CD8-positive, alpha-beta memory T cell (primary cell): ENCODE measurements around the gene TRMT2A. TPM values are rescaled to one million over a fixed set of nuclear protein-coding genes. Genes with fewer than 3 reads are reported as not detected.

Experiments
- CTCF ChIA-PET: fragments of 350-600 bp; sonication (Branson Sonifier 250); formaldehyde crosslinking; loops from one replicate; lab custom pipeline; 2021; ENCODE audit warnings: antibody characterized with exemption; lab: Charles Lee
- POLR2A ChIA-PET: fragments of 350-600 bp; sonication (Branson Sonifier 250); formaldehyde crosslinking; loops from one replicate; lab custom pipeline; 2021; ENCODE audit warnings: antibody characterized with exemption; lab: Charles Lee
- DNase-seq, 5 donors: peaks; one replicate each; pipeline versions ENCODE4 v3.0.0 to v3.0.0-alpha.2; 2020 to 2022; ENCODE audit warnings: mixed read lengths in 1 of 5
- H3K27ac ChIP-seq: one replicate; pipeline ENCODE4 v1.7.0; 2013; ENCODE audit warnings: low read depth, mild to moderate bottlenecking, low read length, moderate library complexity
- H3K27me3 ChIP-seq: 2 replicates; pipeline ENCODE4 v1.7.0; 2013; ENCODE audit warnings: low read length, mild to moderate bottlenecking; ENCODE audit not compliant: insufficient read depth, poor library complexity, severe bottlenecking
- H3K36me3 ChIP-seq: 2 replicates; pipeline ENCODE4 v1.7.0; 2013; ENCODE audit warnings: mild to moderate bottlenecking, low read length, moderate library complexity; ENCODE audit not compliant: insufficient read depth
- H3K4me1 ChIP-seq: 2 replicates; pipeline ENCODE4 v1.7.0; 2013; ENCODE audit warnings: mild to moderate bottlenecking, low read length, moderate library complexity; ENCODE audit not compliant: insufficient read depth
- H3K4me3 ChIP-seq: 2 replicates; pipeline ENCODE4 v1.7.0; 2013; ENCODE audit warnings: mild to moderate bottlenecking, low read length
- H3K9me3 ChIP-seq: 2 replicates; pipeline ENCODE4 v1.7.0; 2013; ENCODE audit warnings: mild to moderate bottlenecking, low read length
- H3K27ac Mint-ChIP-seq, 8 donors: one replicate each; pipeline ENCODE4 v1.8.0; 2020 to 2021; ENCODE audit warnings: mixed read lengths in 8 of 8, mild to moderate bottlenecking in 6 of 8, inconsistent platforms in 3 of 8, moderate library complexity in 3 of 8
- H3K27me3 Mint-ChIP-seq, 2 donors: one replicate each; pipeline ENCODE4 v1.8.0; 2020 to 2021; ENCODE audit warnings: mixed read lengths in 2 of 2, mild to moderate bottlenecking in 1 of 2, moderate library complexity in 1 of 2
- H3K36me3 Mint-ChIP-seq, 3 donors: one replicate each; pipeline ENCODE4 v1.8.0; 2020 to 2021; ENCODE audit warnings: mixed read lengths in 3 of 3, inconsistent platforms in 1 of 3, mild to moderate bottlenecking in 1 of 3
- H3K4me1 Mint-ChIP-seq, 3 donors: one replicate each; pipeline ENCODE4 v1.8.0; 2020 to 2021; ENCODE audit warnings: mixed read lengths in 3 of 3, inconsistent platforms in 1 of 3, mild to moderate bottlenecking in 1 of 3
- H3K4me3 Mint-ChIP-seq, 7 donors: one replicate each; pipeline ENCODE4 v1.8.0; 2020 to 2021; ENCODE audit warnings: mixed read lengths in 7 of 7, mild to moderate bottlenecking in 6 of 7, moderate library complexity in 4 of 7, inconsistent platforms in 2 of 7
- H3K9me3 Mint-ChIP-seq, 5 donors: one replicate each; pipeline ENCODE4 v1.8.0; 2020 to 2022; ENCODE audit warnings: mixed read lengths in 5 of 5, mild to moderate bottlenecking in 3 of 5, moderate library complexity in 2 of 5, inconsistent platforms in 1 of 5
- polyA plus RNA-seq: library from polyadenylated mRNA; unstranded; fragments of 300-500 nt; fragmentation: Illumina TruSeq; gene quantifications from one replicate; pipeline ENCODE4 v1.2.3, GENCODE V29; 2021
- total RNA-seq, 2 experiments: library from RNA; stranded (reverse); gene quantifications; one replicate each; pipeline ENCODE4 v1.2.3, GENCODE V29; 2021

The TRMT2A gene
- total and polyA plus RNA-seq, 3 experiments from 2014 or later = 35.6 to 121 (median 108) TPM

DNA sequence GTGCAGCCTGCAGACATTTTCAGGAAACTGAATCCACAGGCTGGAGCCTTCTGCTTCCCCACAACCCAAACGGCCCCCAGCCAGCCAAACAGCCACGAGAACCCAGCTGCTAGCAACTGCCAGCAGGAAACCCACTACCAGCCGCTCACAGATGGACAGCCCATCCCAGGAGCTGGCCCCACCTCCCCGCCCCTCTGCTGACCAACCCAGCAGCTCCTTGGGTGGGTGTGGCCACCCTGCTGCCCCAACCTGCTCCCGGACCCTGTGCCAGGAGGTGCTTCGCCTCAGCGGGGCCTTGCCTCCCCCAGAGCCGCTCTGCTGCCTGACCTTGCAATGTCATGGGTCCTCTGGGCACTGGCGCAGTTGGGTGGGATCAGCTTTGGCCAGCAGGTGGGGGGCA is 42.0 kb upstream of the TRMT2A start:
- ChIA-PET POLR2A (no interaction called here), CTCF (interaction anchor here (1.7 kb wide), 1 partner anchor 125 kb away, joined by 5 read pairs; no protein-coding TSS in a partner anchor)
- no peaks in the 10 kb centered on the region for H3K36me3 Mint-ChIP-seq
- Histone ChIP-seq H3K9me3 (no peaks in the 10 kb centered on the region), H3K4me3 (no peak overlapping the region), H3K27ac (no peak overlapping the region), H3K4me1 (no peaks in the 10 kb centered on the region), H3K27me3 (peaks cover 17% of the 10 kb centered on the region), H3K36me3 (no peaks in the 10 kb centered on the region)
- no peak for DNase-seq
- H3K9me3 Mint-ChIP-seq = no peaks in the 10 kb centered on the region
- no peak overlapping the region for H3K4me3 Mint-ChIP-seq
- H3K27me3 Mint-ChIP-seq = peaks cover 0 to 4% of the 10 kb centered on the region in 2 donors
- H3K27ac Mint-ChIP-seq = no peak overlapping the region
- peaks cover 0 to 4% (median 2%) of the 10 kb centered on the region in 3 donors for H3K4me1 Mint-ChIP-seq

DNA sequence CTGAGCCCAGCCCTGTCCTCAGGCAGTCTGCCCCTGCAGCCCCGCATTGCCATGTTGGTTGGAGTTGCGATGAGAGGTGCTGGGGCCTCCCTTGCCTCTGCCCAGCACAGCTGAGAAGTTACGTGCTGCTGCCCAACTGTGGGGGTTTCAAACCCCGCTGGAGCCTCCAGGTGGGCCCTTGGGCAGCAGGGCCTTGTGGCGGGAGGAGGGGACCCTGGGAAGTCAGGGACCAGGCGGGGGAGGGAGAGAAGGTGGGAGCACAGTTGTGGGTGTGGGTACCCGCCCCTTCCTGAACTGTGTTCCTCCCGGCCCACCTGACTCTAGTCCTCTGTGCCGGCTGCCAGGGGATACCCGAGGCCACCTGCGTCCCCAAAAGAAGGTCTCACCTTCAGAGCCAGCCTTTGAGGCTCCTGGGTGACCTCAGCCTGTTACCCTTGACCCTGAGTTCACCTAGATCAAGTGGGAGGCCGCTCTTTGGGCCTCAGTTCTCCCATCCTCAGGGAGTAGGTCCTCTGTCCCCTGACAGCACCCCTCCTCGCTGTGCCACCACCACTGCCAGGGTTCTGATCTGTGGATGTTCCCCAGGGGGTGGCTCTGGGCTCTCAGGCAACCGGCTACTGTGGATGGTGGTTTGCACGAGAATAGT is 41.5 kb upstream of the TRMT2A start:
- Mint-ChIP-seq H3K27me3 (peaks cover 0 to 4% of the 10 kb centered on the region in 2 donors), H3K27ac (no peak overlapping the region), H3K9me3 (no peaks in the 10 kb centered on the region), H3K4me1 (peaks cover 0 to 4% (median 2%) of the 10 kb centered on the region in 3 donors), H3K36me3 (no peaks in the 10 kb centered on the region), H3K4me3 (no peak overlapping the region)
- ChIA-PET POLR2A (no interaction called here), CTCF (interaction anchor here (1.7 kb wide), 1 partner anchor 126 kb away, joined by 5 read pairs; no protein-coding TSS in a partner anchor)
- no peaks in the 10 kb centered on the region for H3K9me3 ChIP-seq
- H3K4me1 ChIP-seq = no peaks in the 10 kb centered on the region
- no peak overlapping the region for H3K4me3 ChIP-seq
- DNase-seq = no peak
- H3K27ac ChIP-seq = no peak overlapping the region
- no peaks in the 10 kb centered on the region for H3K36me3 ChIP-seq
- peaks cover 17% of the 10 kb centered on the region for H3K27me3 ChIP-seq

DNA sequence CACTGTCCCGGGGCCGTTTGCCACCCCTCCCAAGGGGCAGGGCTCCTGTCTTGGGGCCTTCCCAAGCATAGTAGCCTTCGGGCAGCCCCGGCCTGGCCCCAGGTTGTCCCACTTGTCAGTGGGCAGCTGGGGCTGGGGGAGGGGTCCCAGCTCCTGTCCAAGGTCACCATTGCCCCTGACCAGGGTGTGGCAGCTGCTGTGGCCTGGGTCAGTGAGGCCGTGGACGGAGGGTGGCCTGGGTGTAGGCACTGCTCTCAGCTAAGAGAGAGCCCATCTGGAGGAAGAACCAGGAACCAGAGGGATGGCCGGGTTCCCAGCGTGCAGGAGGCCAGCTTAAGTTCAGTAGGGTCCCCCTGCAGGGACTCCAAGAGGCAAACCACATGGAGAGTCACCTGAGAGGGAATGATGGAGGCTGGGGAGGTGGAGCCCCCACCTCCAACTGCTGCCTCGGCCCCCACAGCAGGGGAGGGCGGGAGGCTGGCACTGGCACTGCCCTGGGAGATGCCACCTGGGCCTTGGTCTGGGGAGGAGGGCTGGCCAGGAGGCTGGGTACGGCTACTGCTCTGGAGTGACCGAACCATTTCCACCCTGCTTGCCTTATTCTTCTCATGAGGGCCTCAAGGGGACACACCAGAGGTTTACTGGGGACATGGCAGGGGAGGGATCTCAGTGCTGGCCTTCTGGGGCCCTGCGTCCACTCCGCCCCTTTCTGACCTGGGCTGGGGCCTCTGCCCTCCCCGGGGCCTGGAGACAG is 40.6 kb upstream of the TRMT2A start:
- CTCF ChIA-PET = interaction anchor here (0.7 to 3.0 kb wide), 22 partner anchors 8 to 187 kb away, joined by 3 to 23 read pairs (median 3); no protein-coding TSS in a partner anchor
- Mint-ChIP-seq H3K4me1 (peaks cover 0 to 4% (median 2%) of the 10 kb centered on the region in 3 donors), H3K4me3 (no peak overlapping the region), H3K36me3 (no peaks in the 10 kb centered on the region), H3K27me3 (peaks cover 0 to 4% of the 10 kb centered on the region in 2 donors), H3K9me3 (no peaks in the 10 kb centered on the region), H3K27ac (no peak overlapping the region)
- Histone ChIP-seq H3K27ac (no peak overlapping the region), H3K4me3 (no peak overlapping the region), H3K9me3 (no peaks in the 10 kb centered on the region), H3K36me3 (no peaks in the 10 kb centered on the region), H3K27me3 (peaks cover 17% of the 10 kb centered on the region), H3K4me1 (no peaks in the 10 kb centered on the region)
- POLR2A ChIA-PET = no interaction called here
- no peak for DNase-seq

DNA sequence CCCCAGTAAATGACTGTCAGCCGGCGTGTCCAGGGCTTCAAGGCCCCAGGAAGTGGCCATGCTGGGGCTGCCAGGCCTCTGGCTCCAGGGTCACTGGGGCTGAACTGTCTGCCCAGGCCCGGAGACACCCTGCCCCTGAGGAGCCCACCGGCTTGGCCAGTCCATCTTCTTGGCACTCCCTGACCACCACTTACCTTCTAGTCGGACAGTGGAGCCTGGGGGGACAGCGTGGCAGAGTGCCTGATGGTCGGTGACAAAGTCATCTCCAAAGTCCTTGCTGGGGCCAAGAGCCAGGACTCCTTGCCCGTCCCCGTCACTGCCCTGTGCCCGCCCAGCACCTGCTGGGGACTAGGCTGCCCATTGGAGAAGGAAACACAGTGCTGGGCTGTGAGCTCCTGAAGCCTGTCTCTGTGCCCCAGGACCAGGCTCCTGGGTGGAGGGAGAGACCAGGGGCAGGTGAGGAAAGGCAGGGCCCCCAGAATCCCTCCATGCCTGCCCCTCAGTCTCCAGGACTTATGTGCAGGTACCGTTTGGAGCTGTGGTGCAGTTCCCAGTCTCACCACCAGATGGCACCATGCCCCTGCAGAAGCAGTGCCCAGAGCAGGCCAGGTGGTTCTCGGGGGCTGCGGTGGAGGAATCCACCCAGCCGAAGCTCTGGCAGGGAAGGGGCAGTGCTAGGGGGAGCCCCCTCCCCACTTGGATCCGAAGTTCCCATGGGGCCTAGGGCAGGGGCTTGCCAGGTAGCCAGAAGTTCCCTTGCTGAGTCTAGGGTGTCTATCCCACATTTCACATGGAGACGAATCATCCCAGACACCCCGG is 39.8 kb upstream of the TRMT2A start:
- peak; percentile 79 to 90 (median 83) for DNase-seq
- ChIA-PET POLR2A (no interaction called here), CTCF (interaction anchor here (0.6 to 3.0 kb wide), 24 partner anchors 9 to 186 kb away, joined by 3 to 23 read pairs (median 3); no protein-coding TSS in a partner anchor)
- H3K27me3 ChIP-seq = peaks cover 17% of the 10 kb centered on the region
- Mint-ChIP-seq H3K4me1 (peaks cover 0 to 4% (median 2%) of the 10 kb centered on the region in 3 donors), H3K27ac (peak overlapping the region in 2 of 8 donors; percentile 19 to 36), H3K9me3 (no peaks in the 10 kb centered on the region), H3K36me3 (no peaks in the 10 kb centered on the region), H3K4me3 (no peak overlapping the region), H3K27me3 (peaks cover 0 to 4% of the 10 kb centered on the region in 2 donors)
- H3K4me3 ChIP-seq = no peak overlapping the region
- H3K27ac ChIP-seq = no peak overlapping the region
- H3K9me3 ChIP-seq = no peaks in the 10 kb centered on the region
- H3K36me3 ChIP-seq = no peaks in the 10 kb centered on the region
- no peaks in the 10 kb centered on the region for H3K4me1 ChIP-seq

DNA sequence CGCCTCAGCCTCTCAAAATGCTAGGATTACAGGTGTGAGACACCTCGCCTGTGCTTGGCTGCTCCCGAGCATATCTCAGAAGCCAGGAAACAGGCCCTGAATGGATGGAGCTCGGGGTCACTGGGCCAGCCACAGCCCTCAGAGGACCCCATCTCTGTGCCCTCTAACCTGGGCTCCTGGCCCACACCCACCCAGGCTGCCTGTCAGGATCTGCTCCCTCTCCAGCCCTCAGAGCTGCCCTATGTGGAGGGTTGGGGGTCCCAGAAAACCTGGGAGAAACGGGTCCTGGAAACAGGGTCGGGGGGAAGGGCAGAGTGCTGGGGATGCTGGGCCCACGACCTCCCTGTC is 39.0 kb upstream of the TRMT2A start:
- Histone ChIP-seq H3K4me1 (no peaks in the 10 kb centered on the region), H3K27ac (no peak overlapping the region), H3K9me3 (no peaks in the 10 kb centered on the region), H3K27me3 (peaks cover 17% of the 10 kb centered on the region), H3K36me3 (no peaks in the 10 kb centered on the region), H3K4me3 (no peak overlapping the region)
- peaks cover 0 to 4% of the 10 kb centered on the region in 2 donors for H3K27me3 Mint-ChIP-seq
- no peak for DNase-seq
- peaks cover 0 to 4% (median 2%) of the 10 kb centered on the region in 3 donors for H3K4me1 Mint-ChIP-seq
- no peaks in the 10 kb centered on the region for H3K9me3 Mint-ChIP-seq
- POLR2A ChIA-PET = no interaction called here
- CTCF ChIA-PET = interaction anchor here (1.1 to 3.0 kb wide), 4 partner anchors 83 to 185 kb away, joined by 6 to 23 read pairs (median 10); no protein-coding TSS in a partner anchor
- no peak overlapping the region for H3K27ac Mint-ChIP-seq
- no peaks in the 10 kb centered on the region for H3K36me3 Mint-ChIP-seq
- H3K4me3 Mint-ChIP-seq = no peak overlapping the region

DNA sequence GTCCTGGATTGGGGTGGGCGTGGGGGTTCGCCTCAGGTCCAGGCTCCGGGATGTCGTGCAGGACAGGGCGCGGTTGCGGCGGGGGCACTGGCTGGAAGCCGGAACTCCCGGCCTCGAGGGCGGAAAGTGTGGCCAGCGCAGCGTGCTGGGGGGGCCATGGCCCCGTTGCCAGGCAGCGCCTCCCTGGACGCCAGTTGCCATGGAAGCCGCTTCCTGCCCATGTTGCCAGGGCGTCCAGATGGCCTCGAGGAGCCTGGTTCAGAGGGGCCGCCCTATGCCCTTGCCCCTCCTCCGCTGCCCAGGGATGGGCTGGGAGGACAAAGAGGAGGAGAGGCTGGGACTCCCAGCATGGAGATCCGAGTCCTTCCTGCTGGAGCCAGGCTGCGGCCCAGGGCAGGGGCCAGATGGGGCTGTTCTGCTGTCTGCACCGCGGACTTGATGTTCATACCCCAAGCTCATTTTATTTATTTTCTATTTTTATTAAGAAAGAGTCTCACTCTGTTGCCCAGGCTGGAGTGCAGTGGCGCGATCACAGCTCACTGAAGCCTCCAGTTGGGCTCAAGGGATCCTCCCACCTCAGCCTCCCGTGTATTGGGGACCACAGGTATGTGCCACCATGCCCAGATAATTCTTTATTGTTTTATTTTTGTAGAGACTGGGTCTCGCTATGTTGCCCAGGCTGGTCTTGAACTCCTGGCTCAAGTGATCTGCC is 38.5 kb upstream of the TRMT2A start:
- H3K4me1 ChIP-seq = no peaks in the 10 kb centered on the region
- no peak for DNase-seq
- H3K9me3 ChIP-seq = no peaks in the 10 kb centered on the region
- H3K36me3 ChIP-seq = no peaks in the 10 kb centered on the region
- no peak overlapping the region for H3K4me3 ChIP-seq
- H3K27me3 ChIP-seq = peaks cover 17% of the 10 kb centered on the region
- peaks cover 0 to 4% of the 10 kb centered on the region in 2 donors for H3K27me3 Mint-ChIP-seq
- no peaks in the 10 kb centered on the region for H3K36me3 Mint-ChIP-seq
- H3K4me3 Mint-ChIP-seq = no peak overlapping the region
- peaks cover 0 to 4% (median 2%) of the 10 kb centered on the region in 3 donors for H3K4me1 Mint-ChIP-seq
- H3K9me3 Mint-ChIP-seq = no peaks in the 10 kb centered on the region
- no peak overlapping the region for H3K27ac ChIP-seq
- no peak overlapping the region for H3K27ac Mint-ChIP-seq
- POLR2A ChIA-PET = no interaction called here
- CTCF ChIA-PET = interaction anchor here (1.1 to 3.0 kb wide), 2 partner anchors 84 to 129 kb away, joined by 6 to 23 read pairs; no protein-coding TSS in a partner anchor

DNA sequence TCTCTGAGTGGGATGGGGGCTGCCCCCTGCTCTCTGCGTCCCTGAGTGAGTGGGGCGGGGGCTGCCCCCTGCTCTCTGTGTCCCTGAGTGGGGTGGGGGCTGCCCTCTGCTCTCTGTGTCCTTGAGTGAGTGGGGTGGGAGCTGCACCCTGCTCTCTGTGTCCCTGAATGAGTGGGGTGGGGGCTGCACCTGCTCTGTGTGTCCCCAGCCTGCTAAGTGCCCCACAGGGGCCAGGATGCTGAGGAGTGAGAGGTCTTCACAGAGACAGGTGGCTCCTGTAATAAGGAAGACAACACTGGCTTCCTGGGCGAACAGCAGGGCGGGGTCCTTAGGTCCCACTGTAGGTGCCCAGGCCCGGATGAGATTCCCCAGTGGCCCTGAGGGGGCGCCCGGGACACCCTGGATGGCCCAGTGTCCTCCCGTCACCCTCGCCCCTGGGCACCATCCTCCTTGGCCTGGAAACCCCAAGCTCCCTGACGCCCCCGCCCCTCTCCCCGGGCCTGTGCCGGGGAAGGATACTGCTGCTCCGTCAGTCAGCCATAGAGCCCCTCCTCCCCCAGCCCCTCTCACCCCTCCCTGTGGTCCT is 37.7 kb upstream of the TRMT2A start:
- Histone ChIP-seq H3K27me3 (peaks cover 17% of the 10 kb centered on the region), H3K4me1 (no peaks in the 10 kb centered on the region), H3K27ac (no peak overlapping the region), H3K36me3 (no peaks in the 10 kb centered on the region), H3K9me3 (no peaks in the 10 kb centered on the region), H3K4me3 (no peak overlapping the region)
- Mint-ChIP-seq H3K36me3 (no peaks in the 10 kb centered on the region), H3K4me3 (no peak overlapping the region), H3K27me3 (peaks cover 0 to 4% of the 10 kb centered on the region in 2 donors), H3K27ac (no peak overlapping the region), H3K4me1 (peaks cover 0 to 4% (median 2%) of the 10 kb centered on the region in 3 donors), H3K9me3 (no peaks in the 10 kb centered on the region)
- ChIA-PET POLR2A (no interaction called here), CTCF (no interaction called here)
- no peak for DNase-seq
